HG02610 (cell line): ENCODE data around the gene LPP.

Experiments used
- ATAC-seq: cut with Tn5 transposase; IDR thresholded peaks from one replicate; pipeline ENCODE4 v1.9.1; 2021; ENCODE audit warnings: mild to moderate bottlenecking, moderate library complexity; ENCODE audit not compliant: unreplicated experiment

The LPP gene

GRCh38 chr3:188135271-188135670 is 18.7 kb upstream of the LPP start:
- ATAC-seq = no peak

- ATAC-seq = no peak
Observed at GRCh38 chr3:188137051-188137450, 16.9 kb upstream of the LPP start.

GRCh38 chr3:188139466-188139865 is 14.5 kb upstream of the LPP start:
- no peak for ATAC-seq

GRCh38 chr3:188146219-188146618 is 7.7 kb upstream of the LPP start:
- ATAC-seq = no peak

GRCh38 chr3:188147782-188148181 is 6.2 kb upstream of the LPP start:
- no peak for ATAC-seq

- ATAC-seq = no peak
Observed at GRCh38 chr3:188148318-188148717, 5.6 kb upstream of the LPP start.

- ATAC-seq = no peak
Observed at GRCh38 chr3:188149587-188149986, 4.4 kb upstream of the LPP start.

GRCh38 chr3:188150982-188151381 is 3.0 kb upstream of the LPP start:
- ATAC-seq = no peak

- no peak for ATAC-seq
Observed at GRCh38 chr3:188151438-188151837, 2.5 kb upstream of the LPP start.

- no peak for ATAC-seq
Observed at GRCh38 chr3:188152660-188153436, 1.1 kb upstream of the LPP start.

GRCh38 chr3:188153437-188154013 is 432 bp upstream of the LPP start:
- ATAC-seq = no peak

GRCh38 chr3:188154809-188155574 is 1.0 kb downstream of the LPP start:
- ATAC-seq = no peak

GRCh38 chr3:188156056-188156455 is 2.1 kb downstream of the LPP start:
- no peak for ATAC-seq

- no peak for ATAC-seq
Observed at GRCh38 chr3:188157407-188157806, 3.5 kb downstream of the LPP start.

GRCh38 chr3:188157971-188158370 is 4.0 kb downstream of the LPP start:
- no peak for ATAC-seq

- ATAC-seq = no peak
Observed at GRCh38 chr3:188158731-188159310, 4.9 kb downstream of the LPP start.

GRCh38 chr3:188160751-188161150 is 6.8 kb downstream of the LPP start:
- no peak for ATAC-seq

GRCh38 chr3:188164248-188164687 is 10.3 kb downstream of the LPP start:
- ATAC-seq = no peak

- ATAC-seq = no peak
Observed at GRCh38 chr3:188165596-188165995, 11.6 kb downstream of the LPP start.

GRCh38 chr3:188166441-188166840 is 12.5 kb downstream of the LPP start:
- ATAC-seq = no peak

- ATAC-seq = no peak
Observed at GRCh38 chr3:188168186-188168585, 14.2 kb downstream of the LPP start.

- ATAC-seq = no peak
Observed at GRCh38 chr3:188168648-188169047, 14.7 kb downstream of the LPP start.
